ENCODE results near the gene RNF130. TPM values are rescaled to one million over a fixed set of nuclear protein-coding genes. Genes with fewer than 3 reads are reported as not detected.

The RNF130 gene
- total and polyA plus RNA-seq, 2 of the 13 experiments (the other 11 are each of a cell fraction or from before 2014, with no cell fraction given), result 28.2 to 28.3 TPM

GRCh38 chr5:180095545-180095944 is 24.0 kb upstream of the RNF130 start:
- ATAC-seq (no peak), DNase-seq (ENCODE audit: low spot score) (no peak), FAIRE-seq (no peak)
- TF ChIP-seq ZXDC (CRISPR knock-in tag; IDR thresholded peaks at IDR 0.05) (no peak), NR2F1 (CRISPR knock-in tag; IDR thresholded peaks at IDR 0.05) (no peak), MYPOP (CRISPR knock-in tag; IDR thresholded peaks at IDR 0.05) (no peak), ATF7 (IDR thresholded peaks at IDR 0.05) (0 out of 2 replicates have a peak, but pooled peaks have one; percentile 29), ATF7 (CRISPR knock-in tag; IDR thresholded peaks at IDR 0.05) (no peak), ZFP91 (CRISPR knock-in tag; IDR thresholded peaks at IDR 0.05; ENCODE audit: borderline replicate concordance) (no peak)
- Histone ChIP-seq H3K4me1 (ENCODE audit: insufficient read depth, low read length) (peaks cover 14% of the 10 kb centered on the region; the same call in 1 of the 2 replicates), H2AFZ (ENCODE audit: low read length) (no peak overlapping the region), H3K27ac (ENCODE audit: extremely low read length, insufficient read depth, low read length) (no peak overlapping the region), H3K36me3 (replicated peaks in 1 of 2; ENCODE audit: control insufficient read depth in 1 of 2, insufficient read depth in 2 of 2, low read length in 2 of 2) (no peaks in the 10 kb centered on the region), H3K27me3 (ENCODE audit: control insufficient read depth in 1 of 2, insufficient read depth in 2 of 2, low read length in 2 of 2) (peaks cover 4 to 22% of the 10 kb centered on the region in 2 experiments; a peak in 4 of 5 replicates), H4K20me1 (ENCODE audit: insufficient read depth, low read length) (no peaks in the 10 kb centered on the region), H3K9me3 (ENCODE audit: low read length) (no peaks in the 10 kb centered on the region), H3K4me2 (ENCODE audit: low read depth, low read length) (no peak overlapping the region), H3K9ac (ENCODE audit: insufficient read depth, low read depth, low read length) (no peak overlapping the region), H3K79me2 (ENCODE audit: insufficient read depth, low read length) (no peaks in the 10 kb centered on the region), H3K4me3 (replicated peaks in 1 of 3; ENCODE audit: insufficient read depth in 1 of 3, low read depth in 2 of 3, low read length in 3 of 3) (no peak overlapping the region)
- intact Hi-C loops (cut with micrococcal nuclease; ENCODE audit: unreplicated experiment) (no loop called here), in situ Hi-C loops (cut with HindIII; ENCODE audit: extremely low pct_ligation_motif_present, low pct_unique_long_range_greater_than_20kb) (loop anchor here (25.0 kb wide), 1 partner anchor 333 kb away; no protein-coding TSS in a partner anchor)
- BruUV-seq (replicated peaks), result no TSS peak
- WGBS (ENCODE audit: low lambda C conversion rate), result 27% methylated on average over 9 of the region's 9 CpGs
- ChIA-PET CTCF (ENCODE audit: low intra/inter-chr PET ratio, low total read pairs) (no interaction called here), POLR2A (no interaction called here)
